Mesothelial cell of epicardium (in vitro differentiated cells): Measurements from ENCODE around the gene TNNI2. TPM values are rescaled to one million over a fixed set of nuclear protein-coding genes. Genes with fewer than 3 reads are reported as not detected.

ENCODE experiments used
- DNase-seq, 2 experiments: peaks; one replicate each; pipeline ENCODE4 v3.0.0; 2021; ENCODE audit warnings: low spot score in 2 of 2; ENCODE audit not compliant: unreplicated experiment in 2 of 2
- H3K27ac Mint-ChIP-seq: 2 replicates; pipeline ENCODE4 v1.8.0; 2021; ENCODE audit warnings: mixed read lengths
- H3K27me3 Mint-ChIP-seq: 2 replicates; pipeline ENCODE4 v1.8.0; 2021; ENCODE audit warnings: low read depth, mixed read lengths
- H3K36me3 Mint-ChIP-seq: 2 replicates; pipeline ENCODE4 v1.8.0; 2021; ENCODE audit warnings: mixed read lengths
- H3K4me1 Mint-ChIP-seq: 2 replicates; pipeline ENCODE4 v1.8.0; 2021; ENCODE audit warnings: mixed read lengths
- H3K4me3 Mint-ChIP-seq: 2 replicates; pipeline ENCODE4 v1.8.0; 2021; ENCODE audit warnings: mild to moderate bottlenecking, moderate library complexity, mixed read lengths
- H3K9me3 Mint-ChIP-seq: 2 replicates; pipeline ENCODE4 v1.8.0; 2021; ENCODE audit warnings: mixed read lengths
- total RNA-seq: library from RNA; stranded (reverse); gene quantifications from 3 replicates; pipeline ENCODE4 v1.2.1, GENCODE V29; 2021
- TF ChIP-seq, protein P1 (sequence below): fragments of 200-600 bp; sonication (generic); IDR thresholded peaks from one replicate; pipeline ENCODE4 v1.5.0; 2021; ENCODE audit warnings: antibody characterized with exemption; ENCODE audit not compliant: unreplicated experiment

The TNNI2 gene
- total RNA-seq, 1 donor from 2014 or later: 1.3 TPM

DNA sequence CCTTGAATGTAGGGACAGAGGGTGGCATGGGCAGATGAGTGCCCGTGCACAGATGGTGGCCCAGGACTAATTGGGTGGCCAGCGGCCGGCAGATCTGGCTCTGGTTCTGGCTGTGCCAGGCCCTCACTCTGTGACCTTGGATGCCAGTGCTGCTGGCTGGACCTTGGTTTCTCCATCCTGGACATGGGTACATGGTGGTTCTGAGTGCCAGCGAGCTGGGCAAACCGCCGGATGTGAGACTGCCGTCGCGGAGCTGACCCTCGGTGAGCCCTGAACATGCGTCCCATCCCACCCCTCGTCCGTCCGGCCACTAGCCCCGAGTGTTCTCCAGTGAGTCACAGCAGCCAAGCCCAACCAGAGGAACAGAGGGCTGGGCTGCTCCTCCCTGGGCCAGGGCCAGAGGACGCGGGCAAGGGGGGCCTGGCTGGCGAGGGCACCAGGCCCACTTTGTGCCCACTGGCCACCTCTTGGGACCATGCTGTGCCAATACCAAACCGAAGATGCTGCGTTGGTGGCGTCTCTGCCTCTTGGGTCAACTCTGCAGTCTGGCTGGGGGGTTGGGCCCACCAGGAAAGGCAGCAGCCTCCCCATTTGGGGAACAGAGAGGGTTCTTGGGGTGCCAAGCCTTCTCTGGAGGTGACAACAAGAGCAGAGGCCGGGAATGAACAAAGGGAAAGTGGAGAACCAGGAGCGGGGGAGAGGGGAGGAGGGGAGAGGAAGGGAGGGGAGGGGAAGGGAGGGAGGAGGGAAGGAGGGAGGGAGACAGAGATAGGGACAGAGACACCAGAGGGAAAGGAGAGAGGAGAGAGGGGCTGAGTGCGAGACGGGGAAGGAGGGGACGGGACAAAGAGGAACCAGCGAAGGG is 24.8 kb downstream of the TNNI2 start:
- H3K4me3 Mint-ChIP-seq: peak overlapping the region; percentile 41
- TF ChIP-seq, protein P1, sequence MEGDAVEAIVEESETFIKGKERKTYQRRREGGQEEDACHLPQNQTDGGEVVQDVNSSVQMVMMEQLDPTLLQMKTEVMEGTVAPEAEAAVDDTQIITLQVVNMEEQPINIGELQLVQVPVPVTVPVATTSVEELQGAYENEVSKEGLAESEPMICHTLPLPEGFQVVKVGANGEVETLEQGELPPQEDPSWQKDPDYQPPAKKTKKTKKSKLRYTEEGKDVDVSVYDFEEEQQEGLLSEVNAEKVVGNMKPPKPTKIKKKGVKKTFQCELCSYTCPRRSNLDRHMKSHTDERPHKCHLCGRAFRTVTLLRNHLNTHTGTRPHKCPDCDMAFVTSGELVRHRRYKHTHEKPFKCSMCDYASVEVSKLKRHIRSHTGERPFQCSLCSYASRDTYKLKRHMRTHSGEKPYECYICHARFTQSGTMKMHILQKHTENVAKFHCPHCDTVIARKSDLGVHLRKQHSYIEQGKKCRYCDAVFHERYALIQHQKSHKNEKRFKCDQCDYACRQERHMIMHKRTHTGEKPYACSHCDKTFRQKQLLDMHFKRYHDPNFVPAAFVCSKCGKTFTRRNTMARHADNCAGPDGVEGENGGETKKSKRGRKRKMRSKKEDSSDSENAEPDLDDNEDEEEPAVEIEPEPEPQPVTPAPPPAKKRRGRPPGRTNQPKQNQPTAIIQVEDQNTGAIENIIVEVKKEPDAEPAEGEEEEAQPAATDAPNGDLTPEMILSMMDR: no peak
- DNase-seq: peak in 1 of 2 experiments; percentile 56
- H3K27me3 Mint-ChIP-seq: no peaks in the 10 kb centered on the region
- H3K36me3 Mint-ChIP-seq: no peaks in the 10 kb centered on the region
- H3K27ac Mint-ChIP-seq: peak overlapping the region; percentile 88
- H3K4me1 Mint-ChIP-seq: peaks cover 21% of the 10 kb centered on the region
- no peaks in the 10 kb centered on the region for H3K9me3 Mint-ChIP-seq

DNA sequence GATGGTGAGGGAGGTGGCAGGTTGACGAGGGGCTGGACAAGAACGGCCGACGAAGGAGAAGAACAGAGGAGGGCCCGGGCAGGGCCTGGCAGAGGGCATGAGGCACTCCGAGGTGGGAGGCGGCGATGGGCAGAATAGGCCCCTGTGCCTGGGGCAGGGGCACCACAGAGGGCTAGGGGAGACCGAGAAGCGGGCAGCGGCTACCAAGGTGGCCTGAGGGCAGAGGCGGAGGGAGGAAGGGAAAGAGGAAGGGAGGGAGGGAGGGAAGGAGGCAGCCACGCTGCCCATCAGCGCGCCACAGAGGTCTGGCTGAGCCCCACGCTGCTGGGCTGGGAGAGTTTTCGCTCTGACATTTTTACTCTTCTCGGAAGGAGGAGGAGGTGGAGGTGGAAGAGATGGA is 25.4 kb downstream of the TNNI2 start:
- Mint-ChIP-seq H3K4me3 (peak overlapping the region; percentile 41), H3K36me3 (no peaks in the 10 kb centered on the region), H3K4me1 (peaks cover 21% of the 10 kb centered on the region), H3K9me3 (no peaks in the 10 kb centered on the region), H3K27ac (peak overlapping the region; percentile 88), H3K27me3 (peaks cover 2% of the 10 kb centered on the region)
- TF ChIP-seq, protein P1: no peak
- no peak for DNase-seq

DNA sequence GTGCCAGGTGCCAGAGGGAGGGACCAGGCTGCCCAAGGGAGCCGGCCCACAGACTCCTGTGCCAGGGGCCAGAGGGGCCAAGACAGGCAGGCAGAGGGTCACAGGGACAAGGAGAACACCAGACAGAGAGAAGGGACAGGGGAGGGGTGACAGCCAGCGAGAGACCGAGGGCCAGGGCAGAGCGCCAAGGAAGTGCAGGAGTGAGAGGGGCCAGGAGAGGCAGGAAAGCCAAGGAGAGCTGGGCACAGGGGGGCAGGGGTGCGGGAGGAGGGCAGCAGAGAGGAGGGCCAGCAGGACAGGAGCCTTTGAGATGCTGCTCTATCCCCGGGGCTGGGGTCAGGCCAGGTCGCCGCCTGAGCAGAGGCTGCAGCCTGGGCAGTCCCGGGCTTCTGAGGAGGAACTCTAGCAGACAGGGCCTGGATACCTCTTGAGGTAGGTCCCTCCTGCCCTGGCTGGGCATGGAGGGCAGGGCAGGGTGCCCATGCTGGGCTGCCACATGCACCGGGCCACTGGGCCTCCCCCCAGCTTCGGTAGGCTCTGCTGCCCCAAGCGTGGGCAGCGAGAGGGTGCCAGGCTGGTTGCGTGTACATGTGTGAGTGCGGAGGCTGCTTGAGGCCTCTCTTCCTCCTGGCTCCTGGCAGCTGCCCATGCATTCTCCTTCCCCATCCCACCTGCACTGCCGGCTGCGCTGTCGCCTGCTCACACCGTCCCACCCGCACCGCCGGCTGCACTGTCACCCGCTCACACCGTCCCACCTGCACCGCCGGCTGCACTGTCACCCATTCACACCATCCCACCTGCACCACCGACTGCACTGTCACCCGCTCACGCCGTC is 26.3 kb downstream of the TNNI2 start:
- Mint-ChIP-seq H3K4me1 (peaks cover 21% of the 10 kb centered on the region), H3K27ac (peak overlapping the region; percentile 73)
- TF ChIP-seq, protein P1: no peak

DNA sequence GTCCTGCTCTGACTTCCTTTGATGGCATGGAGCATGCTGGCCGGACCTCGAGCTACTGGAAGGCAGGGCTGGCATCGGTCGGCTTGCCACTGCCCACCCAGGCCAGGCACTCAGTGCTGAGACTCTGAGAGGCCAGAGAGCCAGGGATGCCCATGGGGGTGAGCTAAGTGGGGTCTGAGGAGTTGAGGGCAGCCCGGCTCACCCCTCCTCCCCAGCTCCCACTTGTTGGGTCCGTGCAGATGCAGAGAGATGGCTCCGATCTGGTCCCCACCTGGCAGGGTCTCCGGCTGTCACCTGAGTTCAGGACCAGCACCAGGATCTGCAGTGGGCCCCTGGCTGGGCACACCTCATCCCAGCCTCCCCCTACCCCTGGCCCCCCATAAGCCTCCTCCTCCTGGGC is 27.4 kb downstream of the TNNI2 start:
- Mint-ChIP-seq H3K27me3 (peaks cover 17% of the 10 kb centered on the region), H3K9me3 (no peaks in the 10 kb centered on the region), H3K27ac (no peak overlapping the region)

More for the DNA sequence above, 26.3 kb downstream of the TNNI2 start:
- H3K4me3 Mint-ChIP-seq: no peak overlapping the region
- DNase-seq: no peak
- no peaks in the 10 kb centered on the region for H3K9me3 Mint-ChIP-seq
- peaks cover 9% of the 10 kb centered on the region for H3K27me3 Mint-ChIP-seq
- H3K36me3 Mint-ChIP-seq: no peaks in the 10 kb centered on the region

DNA sequence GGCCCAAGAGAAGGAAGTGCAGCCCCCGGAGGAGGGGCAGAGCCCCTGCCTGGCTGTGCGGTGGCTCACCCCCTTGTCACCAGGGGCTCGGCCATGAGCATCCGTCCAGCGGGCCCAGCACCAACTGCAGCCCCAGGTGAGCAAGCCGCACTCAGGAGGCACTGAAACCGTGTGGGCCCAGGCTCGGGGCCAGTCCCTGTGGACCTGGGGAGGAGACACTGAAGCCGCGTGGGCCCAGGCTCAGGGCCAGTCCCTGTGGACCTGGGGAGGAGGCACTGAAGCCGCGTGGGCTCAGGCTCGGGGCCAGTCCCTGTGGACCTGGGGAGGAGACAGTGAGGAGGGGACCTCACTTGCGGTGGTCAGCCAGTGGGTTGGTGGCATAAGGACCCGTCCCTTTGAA is 28.0 kb downstream of the TNNI2 start:
- H3K4me1 Mint-ChIP-seq: peaks cover 21% of the 10 kb centered on the region
- H3K27me3 Mint-ChIP-seq: peaks cover 17% of the 10 kb centered on the region
- no peak for DNase-seq
- H3K9me3 Mint-ChIP-seq: no peaks in the 10 kb centered on the region
- no peaks in the 10 kb centered on the region for H3K36me3 Mint-ChIP-seq
- TF ChIP-seq, protein P1: no peak
- no peak overlapping the region for H3K27ac Mint-ChIP-seq
- no peak overlapping the region for H3K4me3 Mint-ChIP-seq

More for the DNA sequence above, 27.4 kb downstream of the TNNI2 start:
- H3K4me1 Mint-ChIP-seq: peaks cover 21% of the 10 kb centered on the region
- TF ChIP-seq, protein P1: no peak
- no peak for DNase-seq
- H3K36me3 Mint-ChIP-seq: no peaks in the 10 kb centered on the region
- H3K4me3 Mint-ChIP-seq: no peak overlapping the region
